ENCODE data around the gene PTN.

GRCh38 chr7:137345799-137346449, 2.4 kb upstream of the PTN start:
- TF ChIP-seq CTCF (IDR thresholded peaks at IDR 0.05; ENCODE audit: insufficient read depth, low read length) (no peak), POLR2AphosphoS5 (IDR thresholded peaks at IDR 0.05; ENCODE audit: low read depth) (no peak), SPI1 (IDR thresholded peaks at IDR 0.05; ENCODE audit: borderline replicate concordance, low read depth) (no peak), GABPA (IDR thresholded peaks at IDR 0.05; ENCODE audit: low read depth) (no peak)

All from HL-60 (cell line).